ENCODE data around the gene PRR12.

- TF ChIP-seq, protein P1, sequence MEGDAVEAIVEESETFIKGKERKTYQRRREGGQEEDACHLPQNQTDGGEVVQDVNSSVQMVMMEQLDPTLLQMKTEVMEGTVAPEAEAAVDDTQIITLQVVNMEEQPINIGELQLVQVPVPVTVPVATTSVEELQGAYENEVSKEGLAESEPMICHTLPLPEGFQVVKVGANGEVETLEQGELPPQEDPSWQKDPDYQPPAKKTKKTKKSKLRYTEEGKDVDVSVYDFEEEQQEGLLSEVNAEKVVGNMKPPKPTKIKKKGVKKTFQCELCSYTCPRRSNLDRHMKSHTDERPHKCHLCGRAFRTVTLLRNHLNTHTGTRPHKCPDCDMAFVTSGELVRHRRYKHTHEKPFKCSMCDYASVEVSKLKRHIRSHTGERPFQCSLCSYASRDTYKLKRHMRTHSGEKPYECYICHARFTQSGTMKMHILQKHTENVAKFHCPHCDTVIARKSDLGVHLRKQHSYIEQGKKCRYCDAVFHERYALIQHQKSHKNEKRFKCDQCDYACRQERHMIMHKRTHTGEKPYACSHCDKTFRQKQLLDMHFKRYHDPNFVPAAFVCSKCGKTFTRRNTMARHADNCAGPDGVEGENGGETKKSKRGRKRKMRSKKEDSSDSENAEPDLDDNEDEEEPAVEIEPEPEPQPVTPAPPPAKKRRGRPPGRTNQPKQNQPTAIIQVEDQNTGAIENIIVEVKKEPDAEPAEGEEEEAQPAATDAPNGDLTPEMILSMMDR (IDR thresholded peaks at IDR 0.05) = no peak
- TF ChIP-seq POLR2A (IDR thresholded peaks at IDR 0.05) = no peak
These were observed 23.3 kb downstream of the PRR12 start for GRCh38 chr19:49614096-49614833.
